Trophoblast cell (in vitro differentiated cells and primary cell): ENCODE data around the gene TBC1D22A.
A peak's percentile ranks its signal among the peaks of the same experiment; 100 is the strongest.

Source experiments
- DNase-seq, 2 donors: peaks; one replicate each; pipeline ENCODE4 v3.0.0-alpha.2; 2016
- H2AFZ ChIP-seq: 2 replicates; pipeline ENCODE4 v1.6.1; 2013; ENCODE audit warnings: low read length, moderate library complexity, mild to moderate bottlenecking; ENCODE audit not compliant: insufficient read depth, poor library complexity
- H2AK5ac ChIP-seq: 2 replicates; pipeline ENCODE4 v1.6.1; 2013; ENCODE audit warnings: mild to moderate bottlenecking, low read length
- H2BK120ac ChIP-seq: 2 replicates; pipeline ENCODE4 v1.6.1; 2013; ENCODE audit warnings: low read length, mild to moderate bottlenecking, moderate library complexity; ENCODE audit not compliant: insufficient read depth, poor library complexity
- H2BK12ac ChIP-seq: 2 replicates; pipeline ENCODE4 v1.6.1; 2013; ENCODE audit warnings: mild to moderate bottlenecking, low read length, moderate library complexity
- H2BK5ac ChIP-seq: 2 replicates; pipeline ENCODE4 v1.6.1; 2013; ENCODE audit warnings: low read length, low read depth, moderate library complexity, mild to moderate bottlenecking; ENCODE audit not compliant: poor library complexity
- H3K14ac ChIP-seq: 2 replicates; pipeline ENCODE4 v1.6.1; 2013; ENCODE audit warnings: mild to moderate bottlenecking, low read length
- H3K18ac ChIP-seq: 2 replicates; pipeline ENCODE4 v1.6.1; 2013; ENCODE audit warnings: mild to moderate bottlenecking, low read length
- H3K23ac ChIP-seq: 2 replicates; pipeline ENCODE4 v1.6.1; 2013; ENCODE audit warnings: low read length
- H3K27ac ChIP-seq: 2 replicates; pipeline ENCODE4 v1.5.1; 2013; ENCODE audit warnings: low read depth, mild to moderate bottlenecking, inconsistent platforms, low read length, moderate library complexity
- H3K27me3 ChIP-seq: 2 replicates; pipeline ENCODE4 v1.6.1; 2013; ENCODE audit warnings: inconsistent platforms, mild to moderate bottlenecking, low read length, moderate library complexity; ENCODE audit not compliant: insufficient read depth
- H3K36me3 ChIP-seq, 2 experiments: 1 replicate in 1 of 2; 2 replicates in 1 of 2; pipeline ENCODE4 v1.6.1; 2013; ENCODE audit warnings: low read length in 2 of 2, mild to moderate bottlenecking in 2 of 2, moderate library complexity in 1 of 2; ENCODE audit not compliant: insufficient read depth in 2 of 2, control insufficient read depth in 1 of 2
- H3K4ac ChIP-seq: 2 replicates; pipeline ENCODE4 v1.6.1; 2013; ENCODE audit warnings: low read depth, mild to moderate bottlenecking, low read length, moderate library complexity
- H3K4me1 ChIP-seq, 2 experiments: 1 replicate in 1 of 2; 2 replicates in 1 of 2; pipeline ENCODE4 v1.6.1; 2013; ENCODE audit warnings: low read length in 2 of 2, mild to moderate bottlenecking in 2 of 2, moderate library complexity in 1 of 2; ENCODE audit not compliant: insufficient read depth in 2 of 2, control insufficient read depth in 1 of 2
- H3K4me2 ChIP-seq: 2 replicates; pipeline ENCODE4 v1.6.1; 2013; ENCODE audit warnings: inconsistent platforms, mild to moderate bottlenecking, low read length, moderate library complexity
- H3K4me3 ChIP-seq: 2 replicates; pipeline ENCODE4 v1.5.1; 2013; ENCODE audit warnings: mild to moderate bottlenecking, low read depth, low read length, inconsistent platforms
- H3K79me1 ChIP-seq: one replicate; pipeline ENCODE4 v1.6.1; 2013; ENCODE audit warnings: low read length
- H3K79me2 ChIP-seq: 2 replicates; pipeline ENCODE4 v1.6.1; 2013; ENCODE audit warnings: low read length, mild to moderate bottlenecking; ENCODE audit not compliant: control insufficient read depth, insufficient read depth, poor library complexity
- H3K9ac ChIP-seq: 2 replicates; pipeline ENCODE4 v1.6.1; 2013; ENCODE audit warnings: mild to moderate bottlenecking, low read length
- H3K9me3 ChIP-seq: 2 replicates; pipeline ENCODE4 v1.6.1; 2013; ENCODE audit warnings: low read depth, mild to moderate bottlenecking, control low read depth, inconsistent platforms, low read length; ENCODE audit not compliant: insufficient read depth
- H4K12ac ChIP-seq: 2 replicates; pipeline ENCODE4 v1.6.1; 2013; ENCODE audit warnings: low read depth, mild to moderate bottlenecking, low read length, moderate library complexity
- H4K8ac ChIP-seq: 2 replicates; pipeline ENCODE4 v1.6.1; 2013; ENCODE audit warnings: low read depth, mild to moderate bottlenecking, low read length, moderate library complexity
- H4K91ac ChIP-seq: one replicate; pipeline ENCODE4 v1.6.1; 2013; ENCODE audit warnings: low read depth, mild to moderate bottlenecking, low read length, moderate library complexity
- WGBS: extraction: QIAGEN DNeasy Blood & Tissue Kit; methylation state at CpG from one replicate; pipeline ENCODE4 v1.1.7; 2013; ENCODE audit warnings: missing lambda C conversion rate; ENCODE audit not compliant: insufficient read length, insufficient coverage; ENCODE audit errors: extremely low coverage; 5-methylcytosine and 5-hydroxymethylcytosine counted together

The TBC1D22A gene

GRCh38 chr22:46861468-46862367 lies 99.3 kb downstream of the TBC1D22A start:
- no peak overlapping the region for H3K27ac ChIP-seq
- H3K9ac ChIP-seq, result no peak overlapping the region
- H3K4me1 ChIP-seq, result no peaks in the 10 kb centered on the region
- H3K4me3 ChIP-seq, result no peak overlapping the region
- no peaks in the 10 kb centered on the region for H3K79me2 ChIP-seq
- no peak overlapping the region for H2BK5ac ChIP-seq
- H4K8ac ChIP-seq, result no peak overlapping the region
- no peak for DNase-seq
- no peak overlapping the region for H2AFZ ChIP-seq
- no peak overlapping the region for H3K14ac ChIP-seq
- H4K12ac ChIP-seq, result no peak overlapping the region
- H2BK120ac ChIP-seq, result no peak overlapping the region
- H3K36me3 ChIP-seq, result no peaks in the 10 kb centered on the region
- no peaks in the 10 kb centered on the region for H3K27me3 ChIP-seq
- no peak overlapping the region for H2BK12ac ChIP-seq
- no peak overlapping the region for H3K4ac ChIP-seq
- H3K79me1 ChIP-seq, result no peaks in the 10 kb centered on the region
- no CpG with 5 or more reads among the region's 16 CpGs for WGBS
- H3K23ac ChIP-seq, result no peak overlapping the region
- H3K18ac ChIP-seq, result no peak overlapping the region
- no peak overlapping the region for H2AK5ac ChIP-seq
- H3K9me3 ChIP-seq, result no peaks in the 10 kb centered on the region
- no peak overlapping the region for H4K91ac ChIP-seq
- H3K4me2 ChIP-seq, result no peak overlapping the region

- WGBS, result no CpG with 5 or more reads among the region's 17 CpGs
- Histone ChIP-seq H3K4me1 (no peaks in the 10 kb centered on the region), H3K27me3 (no peaks in the 10 kb centered on the region), H2AFZ (no peak overlapping the region), H3K14ac (no peak overlapping the region), H2BK12ac (no peak overlapping the region), H3K9me3 (no peaks in the 10 kb centered on the region), H3K36me3 (no peaks in the 10 kb centered on the region), H3K79me1 (no peaks in the 10 kb centered on the region), H3K4me2 (no peak overlapping the region), H3K4me3 (no peak overlapping the region), H2BK120ac (no peak overlapping the region), H4K91ac (no peak overlapping the region), H2AK5ac (no peak overlapping the region), H4K8ac (no peak overlapping the region), H2BK5ac (no peak overlapping the region), H3K79me2 (no peaks in the 10 kb centered on the region), H3K18ac (no peak overlapping the region), H3K4ac (no peak overlapping the region), H4K12ac (no peak overlapping the region), H3K27ac (no peak overlapping the region), H3K23ac (no peak overlapping the region), H3K9ac (no peak overlapping the region)
- no peak for DNase-seq
Measured at GRCh38 chr22:46862418-46863324, 100.2 kb downstream of the TBC1D22A start.

- WGBS, result no CpG with 5 or more reads among the region's 6 CpGs
- H3K4me3 ChIP-seq, result no peak overlapping the region
Measured at GRCh38 chr22:46863794-46864193, 101.3 kb downstream of the TBC1D22A start.

DNA sequence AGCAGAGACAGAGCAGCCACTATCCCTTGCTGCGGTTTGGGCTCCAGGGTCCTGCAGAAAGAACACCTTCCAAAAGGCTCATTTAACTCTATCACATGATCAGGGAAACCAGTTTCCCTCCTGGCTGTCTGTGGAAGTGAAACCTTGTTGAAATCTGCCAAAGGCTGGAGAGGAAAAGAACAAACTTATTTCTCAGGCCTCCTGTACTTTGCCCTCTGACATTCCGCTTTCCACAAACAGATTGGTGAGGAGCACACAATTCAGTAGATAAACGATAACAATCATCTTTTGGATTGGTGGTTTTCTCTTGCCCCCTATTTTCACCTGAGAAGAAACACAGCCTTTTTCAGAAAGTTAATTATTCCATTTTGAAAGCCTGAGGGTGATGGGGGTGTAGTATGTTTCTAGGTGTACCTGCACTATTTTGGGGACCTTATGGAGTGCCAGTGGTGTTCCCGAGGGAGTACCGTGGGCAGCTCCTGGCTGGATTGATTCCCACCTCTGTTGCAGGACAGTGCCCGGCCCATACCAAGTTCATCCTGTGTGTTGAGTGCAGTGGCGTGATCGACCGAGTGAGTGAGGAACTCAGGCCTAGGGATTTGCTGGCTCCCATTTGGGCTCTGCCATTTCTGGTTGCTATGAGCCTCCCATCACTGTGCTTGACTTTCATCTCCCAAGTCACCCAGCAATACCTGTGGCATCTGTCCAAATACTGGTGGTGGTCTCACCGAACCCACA lies 102.0 kb downstream of the TBC1D22A start:
- no peak overlapping the region for H4K91ac ChIP-seq

More at GRCh38 chr22:46863794-46864193, 101.3 kb downstream of the TBC1D22A start:
- no peak overlapping the region for H4K12ac ChIP-seq
- no peak overlapping the region for H3K9ac ChIP-seq
- no peak overlapping the region for H2BK12ac ChIP-seq
- no peaks in the 10 kb centered on the region for H3K9me3 ChIP-seq
- no peak for DNase-seq
- H4K91ac ChIP-seq, result no peak overlapping the region
- no peaks in the 10 kb centered on the region for H3K4me1 ChIP-seq
- H2BK120ac ChIP-seq, result no peak overlapping the region
- no peak overlapping the region for H2BK5ac ChIP-seq
- no peak overlapping the region for H2AK5ac ChIP-seq
- no peak overlapping the region for H2AFZ ChIP-seq
- H3K27ac ChIP-seq, result no peak overlapping the region
- H3K18ac ChIP-seq, result no peak overlapping the region
- H3K79me2 ChIP-seq, result no peaks in the 10 kb centered on the region
- no peak overlapping the region for H3K4me2 ChIP-seq
- no peaks in the 10 kb centered on the region for H3K79me1 ChIP-seq
- H3K23ac ChIP-seq, result no peak overlapping the region
- no peak overlapping the region for H3K4ac ChIP-seq
- H3K36me3 ChIP-seq, result no peaks in the 10 kb centered on the region
- no peak overlapping the region for H3K14ac ChIP-seq
- no peak overlapping the region for H4K8ac ChIP-seq
- H3K27me3 ChIP-seq, result no peaks in the 10 kb centered on the region

More for the DNA sequence above, 102.0 kb downstream of the TBC1D22A start:
- Histone ChIP-seq H3K79me2 (no peaks in the 10 kb centered on the region), H3K27ac (no peak overlapping the region), H2BK12ac (no peak overlapping the region), H2AK5ac (no peak overlapping the region), H2BK120ac (no peak overlapping the region), H3K18ac (no peak overlapping the region), H3K14ac (no peak overlapping the region), H3K27me3 (no peaks in the 10 kb centered on the region), H3K4me3 (peak overlapping the region; percentile 25), H2BK5ac (no peak overlapping the region), H3K4me1 (no peaks in the 10 kb centered on the region), H4K12ac (no peak overlapping the region), H3K36me3 (no peaks in the 10 kb centered on the region), H3K23ac (no peak overlapping the region), H3K9ac (no peak overlapping the region), H3K4ac (no peak overlapping the region), H3K9me3 (no peaks in the 10 kb centered on the region), H3K79me1 (no peaks in the 10 kb centered on the region), H2AFZ (no peak overlapping the region), H3K4me2 (no peak overlapping the region), H4K8ac (no peak overlapping the region)
- WGBS, result no CpG with 5 or more reads among the region's 10 CpGs
- no peak for DNase-seq
